ENCODE measurements around the gene CCBE1. TPM values are rescaled to one million over a fixed set of nuclear protein-coding genes. Genes with fewer than 3 reads are reported as not detected.

Gene CCBE1
- total RNA-seq, 1 experiment from 2014 or later = 0.09 TPM

- H3K27me3 Mint-ChIP-seq (ENCODE audit: insufficient read depth, unreplicated experiment) = no peaks in the 10 kb centered on the region
- H3K4me1 ChIP-seq = no peaks in the 10 kb centered on the region
- CTCF ChIA-PET = no interaction called here
Measured at GRCh38 chr18:59684777-59685176, 12.4 kb downstream of the CCBE1 start.

GRCh38 chr18:59681521-59682004, 15.7 kb downstream of the CCBE1 start:
- Histone ChIP-seq H3K27me3 (replicated peaks; ENCODE audit: control insufficient read depth, insufficient read depth, low read length) (no peaks in the 10 kb centered on the region), H3K4me3 (ENCODE audit: low read depth, low read length) (no peak overlapping the region), H3K4me1 (no peaks in the 10 kb centered on the region), H3K36me3 (ENCODE audit: control insufficient read depth, insufficient read depth, low read length) (no peaks in the 10 kb centered on the region), H3K9me3 (no peaks in the 10 kb centered on the region)
- no TSS peak for BruUV-seq (replicated peaks)
- no peak for DNase-seq
- H3K9me3 Mint-ChIP-seq (ENCODE audit: unreplicated experiment) = no peaks in the 10 kb centered on the region
- H3K4me3 Mint-ChIP-seq (ENCODE audit: unreplicated experiment) = no peak overlapping the region
- POLR2A ChIA-PET = no interaction called here
- H3K27ac Mint-ChIP-seq (ENCODE audit: unreplicated experiment) = no peak overlapping the region
- no peaks in the 10 kb centered on the region for H3K4me1 Mint-ChIP-seq (ENCODE audit: low read depth, unreplicated experiment)
- CTCF ChIA-PET = no interaction called here
- intact Hi-C loops (cut with micrococcal nuclease; ENCODE audit: unreplicated experiment) = no loop called here
- TF ChIP-seq CTCF (IDR thresholded peaks at IDR 0.05; ENCODE audit: insufficient read depth in 1 of 2, low read depth in 1 of 2, low read length in 1 of 2, severe bottlenecking in 1 of 2, unreplicated experiment in 1 of 2) = no peak
- H3K36me3 Mint-ChIP-seq (ENCODE audit: insufficient read depth, unreplicated experiment) = no peaks in the 10 kb centered on the region
- no peaks in the 10 kb centered on the region for H3K27me3 Mint-ChIP-seq (ENCODE audit: insufficient read depth, unreplicated experiment)

More at GRCh38 chr18:59684777-59685176, 12.4 kb downstream of the CCBE1 start:
- DNase-seq = no peak
- no peak overlapping the region for H3K4me3 ChIP-seq (ENCODE audit: low read depth, low read length)
- no peaks in the 10 kb centered on the region for H3K9me3 ChIP-seq
- intact Hi-C loops (cut with micrococcal nuclease; ENCODE audit: unreplicated experiment) = no loop called here
- TF ChIP-seq CTCF (IDR thresholded peaks at IDR 0.05; ENCODE audit: insufficient read depth in 1 of 2, low read depth in 1 of 2, low read length in 1 of 2, severe bottlenecking in 1 of 2, unreplicated experiment in 1 of 2) = no peak
- Mint-ChIP-seq H3K4me1 (ENCODE audit: low read depth, unreplicated experiment) (no peaks in the 10 kb centered on the region), H3K27ac (ENCODE audit: unreplicated experiment) (no peak overlapping the region), H3K36me3 (ENCODE audit: insufficient read depth, unreplicated experiment) (no peaks in the 10 kb centered on the region), H3K4me3 (ENCODE audit: unreplicated experiment) (no peak overlapping the region), H3K9me3 (ENCODE audit: unreplicated experiment) (no peaks in the 10 kb centered on the region)
- POLR2A ChIA-PET = no interaction called here
- BruUV-seq (replicated peaks) = no TSS peak
- no peaks in the 10 kb centered on the region for H3K27me3 ChIP-seq (replicated peaks; ENCODE audit: control insufficient read depth, insufficient read depth, low read length)
- no peaks in the 10 kb centered on the region for H3K36me3 ChIP-seq (ENCODE audit: control insufficient read depth, insufficient read depth, low read length)

- Mint-ChIP-seq H3K27ac (ENCODE audit: unreplicated experiment) (no peak overlapping the region), H3K9me3 (ENCODE audit: unreplicated experiment) (no peaks in the 10 kb centered on the region), H3K4me3 (ENCODE audit: unreplicated experiment) (no peak overlapping the region), H3K36me3 (ENCODE audit: insufficient read depth, unreplicated experiment) (no peaks in the 10 kb centered on the region), H3K4me1 (ENCODE audit: low read depth, unreplicated experiment) (no peaks in the 10 kb centered on the region), H3K27me3 (ENCODE audit: insufficient read depth, unreplicated experiment) (no peaks in the 10 kb centered on the region)
- DNase-seq = no peak
- no TSS peak for BruUV-seq (replicated peaks)
- no peak overlapping the region for H3K4me3 ChIP-seq (ENCODE audit: low read depth, low read length)
- H3K9me3 ChIP-seq = no peaks in the 10 kb centered on the region
- no peaks in the 10 kb centered on the region for H3K27me3 ChIP-seq (replicated peaks; ENCODE audit: control insufficient read depth, insufficient read depth, low read length)
- ChIA-PET CTCF (no interaction called here), POLR2A (no interaction called here)
- intact Hi-C loops (cut with micrococcal nuclease; ENCODE audit: unreplicated experiment) = no loop called here
- H3K4me1 ChIP-seq = no peaks in the 10 kb centered on the region
- no peak for TF ChIP-seq CTCF (IDR thresholded peaks at IDR 0.05; ENCODE audit: insufficient read depth in 1 of 2, low read depth in 1 of 2, low read length in 1 of 2, severe bottlenecking in 1 of 2, unreplicated experiment in 1 of 2)
- H3K36me3 ChIP-seq (ENCODE audit: control insufficient read depth, insufficient read depth, low read length) = no peaks in the 10 kb centered on the region
Measured at GRCh38 chr18:59681051-59681450, 16.2 kb downstream of the CCBE1 start.
